Inflammatory macrophage treated with lipopolysaccharide for 4 hours (primary cell): ENCODE results near the gene CRACR2A.
A peak's percentile ranks its signal among the peaks of the same experiment; 100 is the strongest.

Experiments
- DNase-seq: peaks from one replicate; pipeline ENCODE4 v3.0.0-alpha.2; 2020

Gene CRACR2A

DNA sequence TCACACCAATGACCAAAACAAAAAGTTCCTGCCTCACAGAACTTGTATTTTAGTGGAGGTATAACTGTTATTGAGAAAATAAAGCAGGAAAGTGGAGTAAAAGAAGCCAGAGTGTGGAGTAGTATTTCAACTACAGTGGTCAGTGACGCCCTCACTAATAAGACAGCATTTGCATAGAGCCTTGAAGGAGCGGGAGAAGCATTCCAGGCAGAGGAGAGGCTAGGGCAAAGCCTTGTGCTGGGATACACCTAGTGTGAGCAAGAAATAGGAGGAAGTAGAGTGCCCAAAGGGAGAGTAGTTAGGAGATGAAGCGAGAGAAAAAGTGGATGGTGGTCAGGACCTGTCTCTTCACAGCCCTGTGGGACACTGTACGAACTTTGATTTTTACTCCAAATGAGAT, 107.8 kb downstream of the CRACR2A start:
- no peak for DNase-seq

DNA sequence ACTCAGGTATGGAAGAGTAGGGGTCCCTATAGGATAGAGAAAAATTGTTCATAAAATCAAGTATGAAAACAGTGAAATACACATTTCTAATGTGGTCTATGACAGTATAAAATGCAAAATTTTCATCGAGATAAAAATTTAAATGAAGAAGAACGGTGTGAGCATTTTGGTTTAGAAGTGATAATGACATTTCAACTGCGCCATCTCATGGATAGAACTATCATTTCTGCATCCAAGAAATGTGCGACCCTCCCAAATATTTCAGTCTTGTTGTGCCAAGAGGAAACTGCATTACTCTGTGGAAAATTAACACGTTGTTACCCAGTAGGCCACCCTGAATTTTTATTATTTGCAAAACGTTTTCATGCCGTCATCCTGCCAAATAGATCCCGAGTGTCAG, 108.8 kb downstream of the CRACR2A start:
- no peak for DNase-seq

DNA sequence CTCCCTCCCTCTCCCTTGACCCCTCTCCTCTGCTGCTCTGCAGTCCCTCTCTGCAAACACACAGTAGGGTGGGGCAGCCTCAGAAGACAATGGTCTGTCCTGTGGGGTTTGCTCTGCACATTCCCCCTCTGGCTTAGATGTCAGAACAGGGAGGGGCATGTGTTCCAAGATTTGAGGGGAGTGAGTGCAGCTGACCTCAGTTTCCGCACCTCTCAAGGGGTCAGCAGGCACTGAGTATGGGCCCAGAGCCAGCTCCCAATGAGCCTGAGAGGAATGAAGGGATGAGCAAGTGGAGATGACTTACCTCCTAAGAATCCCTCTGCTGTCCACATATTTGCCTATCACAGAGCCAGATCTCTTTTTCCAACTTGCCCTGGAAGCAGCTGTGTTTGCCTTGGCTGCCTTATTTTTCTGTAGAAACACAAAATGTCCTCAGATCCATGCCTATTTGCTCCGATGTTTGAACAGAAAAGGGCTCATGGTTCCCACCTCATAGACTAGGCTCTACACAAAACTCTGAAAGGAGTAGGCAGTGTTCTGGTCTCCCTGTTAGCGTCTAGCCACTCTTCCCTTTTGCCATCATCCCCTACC, 111.4 kb downstream of the CRACR2A start:
- DNase-seq = no peak

DNA sequence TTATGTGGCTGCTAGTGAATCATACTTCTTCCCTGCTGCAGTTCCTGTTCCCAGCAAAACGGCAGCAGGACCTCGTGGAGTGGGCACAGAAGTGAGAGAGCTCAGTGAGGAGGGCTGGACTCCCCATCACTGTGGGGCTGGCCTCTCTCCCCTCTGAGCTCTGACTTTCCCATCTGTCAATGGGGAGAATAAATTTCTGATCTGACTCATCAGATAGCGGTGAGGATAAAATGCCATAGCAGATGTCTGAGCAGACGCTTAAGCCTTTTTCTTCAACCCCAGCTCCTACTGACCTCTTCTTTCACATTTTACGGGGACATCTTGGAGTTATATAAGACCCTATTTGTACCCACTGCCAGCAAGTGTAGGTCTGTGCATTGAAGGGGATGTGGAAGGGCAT, 116.6 kb downstream of the CRACR2A start:
- DNase-seq = no peak

DNA sequence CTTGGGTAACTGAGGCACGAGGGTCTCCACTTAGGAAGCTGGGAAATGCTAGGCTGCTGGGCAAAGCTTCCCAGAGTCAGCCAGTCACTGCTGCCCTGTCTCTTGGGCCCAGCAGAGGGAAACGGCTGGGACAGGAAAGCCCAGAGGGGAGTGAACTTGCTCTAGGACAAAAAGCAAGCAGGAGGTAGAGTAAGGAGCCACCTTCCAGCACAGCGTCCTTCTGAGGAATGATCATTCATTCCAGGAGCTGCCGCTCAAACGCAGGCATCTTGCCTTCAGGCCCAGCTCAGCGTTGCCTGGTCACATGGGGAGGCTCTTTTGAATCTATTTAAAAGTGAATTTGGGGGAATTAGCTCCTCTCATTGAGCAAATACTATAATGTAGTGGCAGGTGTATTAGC, 118.6 kb downstream of the CRACR2A start:
- DNase-seq = no peak

DNA sequence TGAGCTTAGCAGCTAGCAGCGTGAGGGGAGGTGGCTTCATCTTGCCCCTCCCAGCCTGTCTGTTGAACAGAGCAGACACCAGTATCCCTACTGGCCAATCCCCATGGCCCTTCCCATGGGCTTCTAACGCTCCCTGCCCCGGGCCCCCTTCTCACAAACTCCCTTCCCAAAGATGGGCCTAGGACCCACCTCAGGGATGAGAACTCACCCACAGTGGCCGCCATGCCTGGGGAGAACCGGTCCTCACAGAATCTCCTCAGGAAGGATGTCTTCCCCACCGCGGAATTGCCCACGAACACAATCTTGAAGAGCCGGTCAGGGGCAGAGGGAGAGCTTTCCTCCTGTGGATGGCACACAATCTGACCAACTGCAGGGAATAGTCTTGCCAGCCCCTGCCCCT, 119.5 kb downstream of the CRACR2A start:
- no peak for DNase-seq

DNA sequence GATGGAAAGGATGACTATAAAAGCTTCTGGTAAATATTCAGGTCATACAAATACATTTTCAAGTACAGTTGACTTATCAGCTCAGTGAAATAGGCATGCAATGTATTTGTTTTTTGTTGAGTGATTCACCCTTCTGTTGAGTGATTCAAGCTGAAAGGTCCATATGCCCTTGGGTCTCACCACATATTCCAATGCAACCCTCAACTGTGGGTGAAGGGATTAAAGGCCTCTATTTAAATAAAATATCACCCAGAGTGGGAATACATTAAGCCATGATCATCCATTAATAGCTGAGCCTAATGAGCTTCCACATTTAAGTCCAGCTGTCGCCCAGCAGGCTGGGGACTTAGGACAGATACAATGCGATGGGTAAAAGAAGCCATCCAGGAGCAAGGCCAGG, 120.2 kb downstream of the CRACR2A start:
- no peak for DNase-seq

DNA sequence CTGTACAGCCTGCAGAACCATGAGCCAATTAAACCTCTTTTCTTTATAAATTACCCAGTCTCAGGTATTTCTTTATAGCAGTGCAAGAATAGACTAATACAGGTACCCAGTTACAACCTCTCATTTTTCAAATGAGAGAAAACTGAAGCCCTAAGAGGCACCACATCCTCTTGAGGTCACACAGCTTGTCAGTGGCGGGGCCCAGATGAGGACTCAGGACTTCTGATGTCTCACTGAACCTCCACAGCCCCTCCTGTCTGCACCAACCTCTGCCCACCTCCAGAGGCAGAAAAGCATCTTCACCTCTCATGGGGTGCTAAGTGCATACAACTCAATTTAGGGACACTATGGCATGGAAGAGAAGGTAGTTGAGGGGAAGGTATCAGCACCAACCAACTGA, 120.7 kb downstream of the CRACR2A start:
- DNase-seq = no peak

DNA sequence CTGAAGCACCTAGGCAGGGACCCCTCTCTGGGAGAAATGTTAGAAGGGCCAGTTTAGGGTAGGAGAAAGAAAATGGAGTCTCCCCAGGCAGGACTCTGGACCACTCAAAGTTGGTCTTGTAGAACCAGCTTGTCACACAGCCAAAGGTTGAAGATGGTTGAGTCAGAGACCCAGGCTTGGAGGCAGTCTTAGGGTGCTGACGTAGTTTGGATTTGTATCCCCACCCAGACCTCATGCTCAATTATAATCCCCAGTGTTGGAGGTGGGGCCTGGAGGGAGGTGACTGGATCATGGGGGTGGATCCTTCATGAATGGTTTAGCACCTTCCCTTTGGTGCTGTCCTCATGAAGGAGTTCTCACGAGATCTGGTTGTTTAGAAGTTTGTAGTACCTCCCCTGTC, 121.2 kb downstream of the CRACR2A start:
- no peak for DNase-seq

DNA sequence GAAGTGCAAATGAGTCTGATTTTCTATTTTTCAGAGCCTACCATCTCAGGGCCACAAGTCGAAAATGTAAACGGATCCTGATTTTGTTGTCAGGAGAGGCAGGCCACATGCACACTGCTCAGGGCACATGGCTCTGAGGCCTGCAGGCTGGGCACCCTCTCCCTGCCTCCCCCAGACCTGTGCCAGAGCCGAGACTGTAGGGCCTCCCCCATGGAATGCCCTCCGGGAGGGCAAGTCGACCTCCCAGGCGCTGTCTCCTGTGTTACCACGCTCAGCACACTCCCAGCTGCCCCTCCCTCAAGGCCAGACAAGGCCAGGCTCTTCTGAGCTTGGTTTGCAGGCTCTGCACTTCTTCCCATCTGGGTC, 121.7 kb downstream of the CRACR2A start:
- DNase-seq = no peak

DNA sequence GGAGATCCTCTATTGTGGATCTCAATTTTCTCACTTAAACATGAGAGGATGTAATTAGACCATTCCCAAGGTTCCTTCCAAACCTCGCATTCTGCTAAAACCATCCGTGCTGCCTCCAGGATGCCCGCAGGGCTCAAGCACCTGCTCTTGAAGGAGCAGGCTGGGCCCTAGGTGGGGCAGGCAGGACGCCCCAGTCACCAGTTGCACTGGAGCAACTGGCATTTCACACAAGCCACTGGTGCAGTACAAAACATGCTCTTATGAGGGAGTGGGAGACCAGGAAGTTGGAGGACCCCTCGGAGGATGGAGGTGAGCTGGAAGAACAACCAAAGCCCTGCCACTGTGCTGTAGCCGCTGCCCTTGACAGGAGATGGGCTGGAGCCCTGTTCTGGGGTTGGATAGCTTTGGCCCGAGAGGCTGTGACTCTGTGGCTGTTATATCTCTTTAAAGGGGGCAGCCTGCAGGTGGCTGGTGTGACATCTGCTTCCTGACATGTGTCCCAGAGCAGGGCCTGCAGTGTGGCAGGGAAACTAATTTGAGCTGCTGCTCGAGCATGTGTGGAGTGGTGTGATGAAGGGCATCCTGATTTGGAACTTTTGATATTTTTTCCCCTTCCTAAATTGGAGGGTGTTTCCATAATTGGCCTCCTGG, 122.2 kb downstream of the CRACR2A start:
- no peak for DNase-seq

DNA sequence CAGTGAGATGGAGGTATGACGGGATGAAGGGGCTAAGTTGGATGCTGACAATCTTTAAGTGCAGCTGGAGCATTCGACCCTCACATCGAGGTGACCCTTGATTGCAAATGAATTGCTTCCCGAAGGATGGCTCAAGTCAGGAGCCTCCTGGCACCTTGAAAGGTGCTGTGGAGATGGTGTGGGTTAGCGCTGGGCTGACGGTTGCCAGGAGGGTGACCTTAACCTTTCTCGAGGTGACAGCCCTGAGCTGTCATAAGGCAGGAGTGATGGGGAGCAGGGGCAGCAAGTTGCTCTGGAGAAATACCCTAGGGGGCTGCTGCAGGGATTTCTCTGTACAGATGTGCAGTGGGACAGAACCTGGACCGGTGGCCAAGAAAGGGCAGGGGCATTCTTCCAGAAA, 122.8 kb downstream of the CRACR2A start:
- DNase-seq = no peak

DNA sequence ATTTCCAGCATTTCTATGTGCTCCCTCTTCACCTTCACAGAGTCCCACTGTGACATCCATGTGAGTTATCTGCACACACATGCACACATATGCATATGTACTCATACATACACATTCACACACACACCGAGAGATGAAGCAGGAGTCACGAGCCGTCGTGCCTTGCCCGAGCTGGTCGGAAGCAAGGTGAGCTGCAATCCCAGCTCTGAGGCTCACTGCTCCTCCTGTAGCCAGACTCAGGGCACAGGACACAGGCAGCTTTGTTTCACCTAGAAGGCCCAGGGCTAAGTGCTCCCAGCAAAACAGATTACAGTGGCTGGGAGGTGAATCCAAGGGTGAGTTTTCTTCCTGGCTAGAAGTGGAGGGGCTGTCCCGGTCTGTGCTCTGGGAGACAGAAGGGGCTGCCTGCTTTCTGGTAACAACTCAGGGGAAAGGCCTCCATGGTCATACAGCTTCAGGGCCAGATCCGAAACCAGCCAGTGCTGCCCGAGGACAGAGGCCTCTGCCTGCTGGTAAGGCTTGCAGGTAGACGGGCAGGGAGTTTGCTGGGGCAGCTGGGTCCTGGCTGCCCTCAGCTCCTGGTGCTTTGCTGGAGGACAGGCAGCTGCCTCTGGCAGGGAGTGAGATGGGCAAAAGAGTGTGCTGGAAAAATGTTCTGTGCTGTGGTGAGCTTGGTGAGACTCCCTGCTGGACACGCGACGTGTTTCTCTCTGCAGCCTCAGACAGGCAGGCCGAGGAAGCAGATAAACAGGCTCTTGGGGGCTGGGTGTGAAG, 123.7 kb downstream of the CRACR2A start:
- DNase-seq = no peak

DNA sequence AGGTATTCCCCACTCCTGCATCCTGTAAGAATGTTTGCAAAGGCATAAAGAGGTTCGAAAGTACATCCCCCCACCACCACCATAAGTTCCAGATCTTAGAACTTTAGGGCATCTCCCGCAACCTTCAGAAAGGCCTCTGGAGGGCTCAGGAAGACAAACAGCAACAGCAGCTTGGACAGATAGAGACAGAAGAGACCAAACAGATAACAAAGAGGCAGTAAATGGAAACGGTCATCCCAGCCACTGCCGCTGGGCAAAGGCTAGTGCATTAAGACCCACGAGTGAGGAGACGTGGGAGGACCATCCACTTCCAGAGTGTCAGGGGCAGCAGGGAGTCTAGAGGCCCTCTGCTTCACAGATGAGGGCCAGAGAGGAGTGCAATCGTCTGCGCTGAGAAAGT, 124.3 kb downstream of the CRACR2A start:
- DNase-seq = no peak

DNA sequence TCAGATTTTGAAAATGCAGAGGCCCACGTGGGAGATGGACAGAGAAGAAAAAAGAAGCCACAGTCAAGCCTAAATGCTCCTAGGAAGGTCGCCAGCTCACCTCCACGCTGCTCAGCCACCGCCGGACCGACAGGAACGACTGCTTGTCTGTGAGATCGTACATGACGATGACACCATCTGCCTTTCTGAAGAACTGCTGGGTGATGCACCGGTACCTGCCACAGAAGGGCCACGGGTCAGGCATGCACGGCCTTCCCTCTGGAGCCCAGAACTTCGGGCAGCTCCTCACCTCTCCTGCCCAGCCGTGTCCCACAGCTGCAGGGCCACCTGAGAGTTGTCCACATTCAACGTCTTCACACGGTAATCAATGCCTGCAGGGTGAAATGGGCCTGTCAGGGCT, 125.6 kb downstream of the CRACR2A start:
- DNase-seq = no peak

DNA sequence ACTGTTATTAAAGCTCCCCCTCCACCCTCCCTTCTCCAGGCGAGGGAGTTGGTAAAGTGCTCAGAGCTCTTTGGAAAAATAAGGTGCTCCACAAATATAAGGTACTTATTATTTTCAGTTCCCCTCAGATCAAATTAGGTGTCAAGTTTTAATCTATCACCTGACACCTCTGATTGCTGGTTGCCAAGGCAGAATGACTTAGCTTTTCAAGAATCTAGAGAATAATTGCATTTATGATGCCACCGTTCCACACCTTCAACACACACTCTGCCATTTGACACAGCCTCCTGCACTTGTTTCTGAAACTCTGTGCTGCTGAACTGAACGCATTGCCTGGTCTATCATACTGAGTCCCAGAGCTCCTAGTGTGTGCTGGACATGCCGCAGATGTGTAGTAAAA, 128.6 kb downstream of the CRACR2A start:
- DNase-seq = no peak

DNA sequence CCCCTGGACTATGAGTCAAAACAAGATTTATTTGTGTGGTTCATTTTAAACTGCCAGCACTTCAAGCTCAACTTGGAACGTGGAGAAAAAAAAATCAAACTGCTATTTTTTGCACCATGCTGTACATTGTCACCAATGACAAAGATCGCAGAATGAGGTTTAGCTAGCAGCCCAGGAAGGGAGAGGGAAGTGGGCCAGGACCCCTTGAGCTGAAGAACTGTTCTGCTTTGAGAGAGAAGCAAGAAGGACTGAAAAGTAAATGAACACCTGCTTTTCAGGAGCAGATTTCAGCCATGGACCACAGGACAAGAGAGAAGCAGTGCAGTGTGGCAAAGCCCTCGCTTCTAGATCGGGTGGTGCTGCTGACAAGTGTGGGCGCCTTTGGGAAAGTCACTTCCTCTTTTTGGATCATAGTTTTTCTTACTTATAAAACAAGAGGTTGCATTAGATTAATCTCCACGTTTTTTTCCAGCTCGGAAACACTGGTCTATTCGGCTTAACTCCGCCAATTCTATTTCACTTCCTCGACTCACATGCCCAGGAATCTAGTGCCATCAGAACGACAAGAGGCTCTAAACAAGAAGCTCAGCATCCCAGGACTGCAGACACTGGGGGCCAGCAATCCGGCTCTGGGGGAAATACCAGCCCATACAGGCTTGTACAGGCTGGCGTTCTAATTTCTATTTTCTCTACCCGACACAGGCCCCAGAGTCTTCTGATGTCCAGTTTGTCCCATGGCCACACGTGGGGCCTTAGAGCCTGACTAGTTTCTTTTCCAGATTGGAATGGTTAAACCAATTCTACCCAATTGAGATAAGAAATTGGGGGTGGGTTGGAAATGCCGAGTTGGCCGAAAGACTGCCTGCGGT, 129.9 kb downstream of the CRACR2A start:
- DNase-seq = peak; percentile 57

DNA sequence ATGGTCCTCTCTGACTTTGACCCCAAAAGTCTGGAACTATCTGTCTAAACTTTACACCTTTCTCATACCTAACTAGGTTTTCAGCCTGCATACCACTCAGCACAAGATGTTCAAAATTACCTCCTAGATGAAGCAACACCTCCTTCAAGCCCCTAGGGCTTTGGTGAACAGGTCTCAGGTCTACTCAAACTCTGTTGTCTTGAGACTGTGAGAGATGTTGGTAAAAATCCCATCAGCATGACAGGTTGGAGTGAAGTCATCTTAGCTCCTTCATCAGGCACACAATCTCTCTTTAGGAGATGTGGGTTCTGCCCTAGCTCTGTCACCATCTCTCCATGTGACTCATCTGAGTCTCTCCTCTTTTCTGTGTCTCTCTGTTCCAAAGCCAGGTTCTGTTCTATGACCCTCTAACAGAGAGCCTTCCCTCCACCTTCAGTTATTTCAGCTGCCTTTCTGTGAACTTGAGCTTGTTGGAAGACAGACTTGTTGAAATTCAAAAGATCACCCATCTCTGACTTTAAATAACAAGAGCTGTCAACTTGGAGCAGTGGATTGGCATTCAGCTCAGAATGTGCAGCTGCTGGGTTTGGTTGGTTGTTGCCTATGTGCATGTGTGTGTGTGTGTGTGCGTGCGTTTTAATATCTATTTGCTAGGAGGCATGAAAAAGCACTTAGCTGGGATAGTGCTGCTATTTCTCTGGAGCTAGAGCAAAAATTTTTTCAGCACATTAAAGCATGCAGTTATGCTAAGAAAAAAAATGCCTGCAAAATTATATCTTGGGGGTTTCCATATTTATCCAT, 130.7 kb downstream of the CRACR2A start:
- no peak for DNase-seq

DNA sequence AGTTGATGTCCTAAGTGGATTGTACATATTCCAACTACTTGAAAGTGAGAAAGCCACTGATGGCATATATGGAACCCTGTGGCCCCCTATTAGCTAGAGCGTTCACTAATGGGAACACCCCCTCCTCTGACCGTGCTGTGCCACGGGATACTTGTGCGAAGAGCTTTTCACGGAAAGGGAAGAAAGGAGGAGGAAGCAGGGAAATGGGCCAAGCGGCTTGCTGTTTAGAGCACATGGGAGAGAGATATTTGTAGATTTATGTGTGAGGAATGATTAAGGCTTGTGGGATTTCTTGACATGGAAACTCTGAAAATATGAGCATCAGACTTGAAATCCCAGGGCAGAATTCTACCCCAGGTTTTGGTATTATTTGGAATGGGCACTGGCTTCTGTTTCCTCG, 132.1 kb downstream of the CRACR2A start:
- DNase-seq = no peak

DNA sequence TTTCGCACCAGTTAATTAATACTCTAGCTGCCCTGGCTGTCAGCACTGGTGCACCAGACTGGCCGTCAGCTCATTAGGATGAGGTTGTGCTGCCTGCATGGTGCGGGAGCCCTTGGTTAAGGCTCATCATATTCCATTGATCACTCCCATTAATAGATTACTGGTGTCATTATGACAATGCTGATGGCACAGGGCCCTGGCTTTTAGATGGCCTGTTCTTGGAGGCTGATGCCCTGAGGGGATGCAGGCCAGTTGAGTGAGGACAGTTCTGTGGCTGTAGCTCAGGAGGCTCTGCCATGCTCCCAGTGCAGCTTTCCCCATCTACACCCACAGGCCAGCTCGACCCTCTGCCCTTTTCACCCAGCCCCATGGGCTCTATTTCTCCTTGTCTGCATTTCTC, 135.3 kb downstream of the CRACR2A start:
- no peak for DNase-seq

DNA sequence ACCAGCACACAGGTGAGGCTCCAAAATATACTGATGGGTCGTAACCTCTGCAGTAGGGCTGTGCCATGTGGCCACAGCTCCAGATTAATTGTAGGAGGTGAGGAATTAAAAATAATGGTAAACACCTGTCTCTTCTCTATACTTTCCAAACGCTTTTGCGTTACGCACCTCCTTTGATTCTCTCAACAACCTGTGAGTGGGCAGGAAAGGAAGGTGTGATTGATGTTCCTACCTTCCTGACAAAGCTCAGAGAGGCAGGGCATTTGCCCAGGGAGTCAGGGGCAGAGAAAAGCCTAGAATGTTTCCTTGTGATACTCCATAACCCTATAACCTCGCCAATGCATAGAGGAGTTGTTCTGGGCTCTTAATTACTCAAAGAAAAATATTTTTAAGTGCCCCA, 137.0 kb downstream of the CRACR2A start:
- no peak for DNase-seq

DNA sequence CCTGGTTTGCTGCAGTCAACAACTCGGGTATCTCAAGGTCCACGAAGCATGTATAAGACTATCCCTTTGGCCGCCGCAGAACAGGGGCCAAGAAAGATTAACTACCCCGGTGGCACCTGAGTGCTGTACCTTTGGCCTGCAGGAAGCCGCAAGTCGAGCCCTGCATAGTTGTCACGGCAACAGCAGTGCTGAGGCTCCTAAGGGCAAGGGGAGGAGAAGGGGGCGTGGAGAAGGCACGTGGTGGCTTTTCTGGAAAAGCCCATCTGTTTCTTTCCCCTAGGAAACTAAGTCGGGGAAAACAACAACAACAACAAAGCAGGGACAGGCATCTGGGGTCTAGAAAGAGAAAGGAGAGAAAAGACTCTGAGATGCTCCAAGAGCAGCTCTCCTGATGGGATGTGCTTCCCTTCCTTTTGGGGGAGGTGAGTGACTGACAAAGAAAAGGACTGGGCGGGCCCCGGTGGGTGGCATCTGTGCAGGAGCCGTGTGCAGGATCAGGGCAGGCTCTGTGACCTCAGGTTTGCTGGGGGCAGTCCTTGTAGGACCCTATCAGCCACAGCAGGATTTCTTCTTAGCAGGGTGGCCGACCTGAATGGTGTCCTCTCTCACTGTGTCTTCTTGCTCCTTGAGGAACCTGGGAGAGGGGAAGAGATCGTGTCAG, 138.0 kb downstream of the CRACR2A start:
- no peak for DNase-seq
